ENCODE data around the gene GAN. TPM values are rescaled to one million over a fixed set of nuclear protein-coding genes. Genes with fewer than 3 reads are reported as not detected.

The GAN gene, protein sequence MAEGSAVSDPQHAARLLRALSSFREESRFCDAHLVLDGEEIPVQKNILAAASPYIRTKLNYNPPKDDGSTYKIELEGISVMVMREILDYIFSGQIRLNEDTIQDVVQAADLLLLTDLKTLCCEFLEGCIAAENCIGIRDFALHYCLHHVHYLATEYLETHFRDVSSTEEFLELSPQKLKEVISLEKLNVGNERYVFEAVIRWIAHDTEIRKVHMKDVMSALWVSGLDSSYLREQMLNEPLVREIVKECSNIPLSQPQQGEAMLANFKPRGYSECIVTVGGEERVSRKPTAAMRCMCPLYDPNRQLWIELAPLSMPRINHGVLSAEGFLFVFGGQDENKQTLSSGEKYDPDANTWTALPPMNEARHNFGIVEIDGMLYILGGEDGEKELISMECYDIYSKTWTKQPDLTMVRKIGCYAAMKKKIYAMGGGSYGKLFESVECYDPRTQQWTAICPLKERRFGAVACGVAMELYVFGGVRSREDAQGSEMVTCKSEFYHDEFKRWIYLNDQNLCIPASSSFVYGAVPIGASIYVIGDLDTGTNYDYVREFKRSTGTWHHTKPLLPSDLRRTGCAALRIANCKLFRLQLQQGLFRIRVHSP
- total RNA-seq (2014; rRNA removed), result 5.3 and 5.8 TPM in 2 replicates
- percentile 68 among the genes with signal in this experiment for Bru-seq, nascent RNA
- BruChase-seq, experiment 1, labeled RNA remaining after a 6-hour chase, result percentile 66 among the genes with signal in this experiment
- BruChase-seq, experiment 2, labeled RNA remaining after a 2-hour chase, result percentile 71 among the genes with signal in this experiment
- long read RNA-seq, full-length matches to known transcripts, result 8 of 15 reads
- long read RNA-seq, partial matches to known transcripts, result 1 of 15 reads
- long read RNA-seq, other reads (novel, unspliced or antisense), result 6 of 15 reads

GRCh38 chr16:81314603-81315270, at the start of gene GAN:
TSS of gene GAN (plus strand) at chr16:81314962. CDS start at chr16:81315114, 152 bp downstream.
- H3K79me2 ChIP-seq (ENCODE audit: low read length), result peaks cover 68% of the 10 kb centered on the region
- peak within 1 kb of the TSS; percentile 95 for H3K4me3 ChIP-seq (ENCODE audit: low read length)
- no peaks in the 10 kb centered on the region for H3K9me3 ChIP-seq (ENCODE audit: low read length)
- no peaks in the 10 kb centered on the region for H3F3A ChIP-seq (ENCODE audit: low read length, unreplicated experiment)
- H3K9ac ChIP-seq (ENCODE audit: low read length), result peak within 1 kb of the TSS; percentile 84
- ATAC-seq (peak; percentile 87), DNase-seq (peak; percentile 92)
- TF ChIP-seq EZH2phosphoT487 (IDR thresholded peaks at IDR 0.05; ENCODE audit: borderline replicate concordance, low read length) (no peak), CTCF (conservative IDR thresholded peaks at IDR 0.05; ENCODE audit: low read depth, low read length) (no peak), EZH2 (IDR thresholded peaks at IDR 0.05; ENCODE audit: low read length, unreplicated experiment) (no peak)
- ChIA-PET POLR2A (ENCODE audit: unreplicated experiment) (no interaction called here), CTCF (no interaction called here)
- H3K36me3 ChIP-seq (ENCODE audit: low read depth, low read length), result no peaks in the 10 kb centered on the region
- no TSS peak for BruUV-seq (replicated peaks)
- intact Hi-C loops (cut with micrococcal nuclease), result loop anchor here (5.0 kb wide), 1 partner anchor 47 kb away; no protein-coding TSS in a partner anchor
- no peaks in the 10 kb centered on the region for H3K27me3 ChIP-seq (ENCODE audit: low read length)
- no peak within 1 kb of the TSS for H3K27ac ChIP-seq (ENCODE audit: low read length)
- H3K4me2 ChIP-seq (ENCODE audit: low read length), result peak within 1 kb of the TSS; percentile 95
- peak within 1 kb of the TSS; percentile 86 for H2AFZ ChIP-seq (ENCODE audit: low read length)
- no peaks in the 10 kb centered on the region for H3K9me2 ChIP-seq (replicated peaks; ENCODE audit: low read length)
- H3K4me1 ChIP-seq (ENCODE audit: insufficient read depth, low read length), result peaks cover 18% of the 10 kb centered on the region
- H4K20me1 ChIP-seq (ENCODE audit: low read length), result peaks cover 11% of the 10 kb centered on the region; the same call in 1 of the 2 replicates

- H3K36me3 ChIP-seq (ENCODE audit: low read depth, low read length), result no peaks in the 10 kb centered on the region
- no peak overlapping the region for H3K4me2 ChIP-seq (ENCODE audit: low read length)
- POLR2A ChIA-PET (ENCODE audit: unreplicated experiment), result no interaction called here
- intact Hi-C loops (cut with micrococcal nuclease), result loop anchor here (5.0 kb wide), 1 partner anchor 52 kb away; no protein-coding TSS in a partner anchor
- no peaks in the 10 kb centered on the region for H4K20me1 ChIP-seq (ENCODE audit: low read length)
- H3K4me1 ChIP-seq (ENCODE audit: insufficient read depth, low read length), result peaks cover 14% of the 10 kb centered on the region
- BruUV-seq (replicated peaks), result no TSS peak
- H3K9me2 ChIP-seq (replicated peaks; ENCODE audit: low read length), result no peaks in the 10 kb centered on the region
- no peaks in the 10 kb centered on the region for H3K79me2 ChIP-seq (ENCODE audit: low read length)
- CTCF ChIA-PET, result no interaction called here
- no peaks in the 10 kb centered on the region for H3K27me3 ChIP-seq (ENCODE audit: low read length)
- H3K4me3 ChIP-seq (ENCODE audit: low read length), result no peak overlapping the region
- no peak for TF ChIP-seq CTCF (conservative IDR thresholded peaks at IDR 0.05; ENCODE audit: low read depth, low read length)
- TF ChIP-seq EZH2phosphoT487 (IDR thresholded peaks at IDR 0.05; ENCODE audit: borderline replicate concordance, low read length), result no peak
- no peak for TF ChIP-seq EZH2 (IDR thresholded peaks at IDR 0.05; ENCODE audit: low read length, unreplicated experiment)
- DNase-seq (no peak), ATAC-seq (no peak)
- H3K9ac ChIP-seq (ENCODE audit: low read length), result no peak overlapping the region
- H3K27ac ChIP-seq (ENCODE audit: low read length), result no peak overlapping the region
- no peaks in the 10 kb centered on the region for H3F3A ChIP-seq (ENCODE audit: low read length, unreplicated experiment)
- H2AFZ ChIP-seq (ENCODE audit: low read length), result no peak overlapping the region
- no peaks in the 10 kb centered on the region for H3K9me3 ChIP-seq (ENCODE audit: low read length)
Measured at GRCh38 chr16:81265052-81265451, 49.7 kb upstream of the GAN start.
